GM10266 (cell line): Measurements from ENCODE around the gene NEU1.
A peak's percentile ranks its signal among the peaks of the same experiment; 100 is the strongest.

Experiments
- DNase-seq: peaks from one replicate; pipeline ENCODE4 v3.0.0; 2012; ENCODE audit errors: extremely low spot score
- CTCF ChIP-seq: IDR thresholded peaks from 2 replicates; pipeline ENCODE4 v1.5.1; 2012; ENCODE audit warnings: mild to moderate bottlenecking, low read depth; ENCODE audit not compliant: control insufficient read depth, insufficient read depth; ENCODE audit errors: missing control alignments

The NEU1 gene

GRCh38 chr6:31836047-31836473 lies 26.6 kb downstream of the NEU1 start:
- no peak for DNase-seq
- TF ChIP-seq CTCF, result no peak

- no peak for TF ChIP-seq CTCF
- peak; percentile 85 for DNase-seq
Observed at GRCh38 chr6:31834367-31835250, 28.0 kb downstream of the NEU1 start.

GRCh38 chr6:31831350-31832215 lies 31.0 kb downstream of the NEU1 start:
- no peak for DNase-seq
- no peak for TF ChIP-seq CTCF

GRCh38 chr6:31830886-31831335 lies 31.7 kb downstream of the NEU1 start:
- DNase-seq, result no peak
- no peak for TF ChIP-seq CTCF

GRCh38 chr6:31829633-31830283 lies 32.9 kb downstream of the NEU1 start:
- no peak for DNase-seq
- peak; percentile 42 for TF ChIP-seq CTCF

- DNase-seq, result peak; percentile 94
- no peak for TF ChIP-seq CTCF
Observed at GRCh38 chr6:31827286-31828079, 35.1 kb downstream of the NEU1 start, which contains the start of gene HSPA1B. TSS of gene HSPA1B (plus strand) at chr6:31827738. CDS start at chr6:31827951, 213 bp downstream.
